Thoracic aorta (tissue), 2 donors: ENCODE results near the gene CNOT6L. TPM values are rescaled to one million over a fixed set of nuclear protein-coding genes. Genes with fewer than 3 reads are reported as not detected.

Experiments used
- ATAC-seq: fragments of 150-250 bp; one replicate; pipeline ENCODE4 v1.8.0; 2017; ENCODE audit warnings: low read depth; ENCODE audit not compliant: insufficient number of reproducible peaks, low FRiP score
- DNase-seq: peaks from one replicate; pipeline ENCODE4 v3.0.0-alpha.2; 2020; ENCODE audit warnings: low spot score
- H3K27ac ChIP-seq, 2 donors: fragments of 200-600 bp; sonication (generic); 1 replicate in 1 of 2; 2 replicates in 1 of 2; pipeline ENCODE4 v1.5.1; 2016; ENCODE audit warnings: mild to moderate bottlenecking in 2 of 2, moderate library complexity in 2 of 2
- H3K27me3 ChIP-seq: fragments of 200-600 bp; sonication (generic); replicated peaks from 2 replicates; pipeline ENCODE4 v1.6.0; 2016; ENCODE audit warnings: mild to moderate bottlenecking; ENCODE audit not compliant: insufficient read depth
- H3K36me3 ChIP-seq: fragments of 200-600 bp; sonication (generic); one replicate; pipeline ENCODE4 v1.5.1; 2016
- H3K4me1 ChIP-seq, 2 donors: fragments of 200-600 bp; sonication (generic); 1 replicate in 1 of 2; 2 replicates in 1 of 2; pipeline versions ENCODE4 v1.5.1 to v1.6.0; 2016; ENCODE audit warnings: low read depth in 2 of 2, mild to moderate bottlenecking in 1 of 2; ENCODE audit not compliant: control insufficient read depth in 1 of 2
- H3K4me3 ChIP-seq: fragments of 200-600 bp; sonication (generic); 2 replicates; pipeline ENCODE4 v1.5.1; 2016; ENCODE audit warnings: mild to moderate bottlenecking
- H3K9me3 ChIP-seq: fragments of 200-600 bp; sonication (generic); 2 replicates; pipeline ENCODE4 v1.5.1; 2016
- CTCF ChIP-seq: fragments of 200-600 bp; sonication (generic); IDR thresholded peaks from one replicate; pipeline ENCODE4 v1.5.1; 2019; ENCODE audit warnings: antibody characterized with exemption
- total RNA-seq, 2 donors: library from RNA; depleted of rRNA; stranded (reverse); fragments of >200 nt; gene quantifications; one replicate each; pipeline versions ENCODE4 v1.1.0 to v1.2.3, GENCODE V29; 2016

CNOT6L gene
- total RNA-seq, 2 donors from 2014 or later, result 22.9 to 39.9 TPM

- Histone ChIP-seq H3K4me1 (peaks cover 9 to 20% of the 10 kb centered on the region in 2 donors), H3K36me3 (no peaks in the 10 kb centered on the region), H3K27ac (no peak overlapping the region), H3K9me3 (no peaks in the 10 kb centered on the region), H3K27me3 (no peaks in the 10 kb centered on the region), H3K4me3 (no peak overlapping the region)
- no peak for TF ChIP-seq CTCF
- ATAC-seq, result no peak
- DNase-seq, result no peak
Measured at GRCh38 chr4:77776182-77777134, 42.7 kb downstream of the CNOT6L start.

GRCh38 chr4:77773101-77773500 is 46.1 kb downstream of the CNOT6L start:
- no peaks in the 10 kb centered on the region for H3K9me3 ChIP-seq
- DNase-seq, result no peak
- no peak overlapping the region for H3K4me3 ChIP-seq
- no peaks in the 10 kb centered on the region for H3K36me3 ChIP-seq
- H3K27ac ChIP-seq, result no peak overlapping the region
- ATAC-seq, result no peak
- no peaks in the 10 kb centered on the region for H3K27me3 ChIP-seq
- H3K4me1 ChIP-seq, result peaks cover 9 to 20% of the 10 kb centered on the region in 2 donors
- no peak for TF ChIP-seq CTCF

DNA sequence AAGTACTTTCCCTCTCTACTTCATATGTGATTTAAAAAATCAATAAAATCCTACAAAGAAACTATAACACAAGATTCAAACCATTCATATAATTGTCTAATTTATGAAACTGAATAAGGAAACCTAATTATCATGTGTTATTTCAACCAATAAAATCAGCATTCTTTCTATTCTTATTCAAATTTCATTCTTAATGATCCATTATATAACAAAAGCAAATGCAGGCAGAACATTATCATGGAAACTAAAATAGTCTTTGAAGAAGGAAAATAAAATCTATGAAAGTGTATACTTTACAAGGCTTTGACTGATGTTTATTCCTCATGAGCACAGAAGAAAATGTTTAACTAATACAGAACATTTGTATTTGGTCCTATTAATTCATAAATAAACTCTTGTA is 47.6 kb downstream of the CNOT6L start:
- H3K27me3 ChIP-seq, result no peaks in the 10 kb centered on the region

DNA sequence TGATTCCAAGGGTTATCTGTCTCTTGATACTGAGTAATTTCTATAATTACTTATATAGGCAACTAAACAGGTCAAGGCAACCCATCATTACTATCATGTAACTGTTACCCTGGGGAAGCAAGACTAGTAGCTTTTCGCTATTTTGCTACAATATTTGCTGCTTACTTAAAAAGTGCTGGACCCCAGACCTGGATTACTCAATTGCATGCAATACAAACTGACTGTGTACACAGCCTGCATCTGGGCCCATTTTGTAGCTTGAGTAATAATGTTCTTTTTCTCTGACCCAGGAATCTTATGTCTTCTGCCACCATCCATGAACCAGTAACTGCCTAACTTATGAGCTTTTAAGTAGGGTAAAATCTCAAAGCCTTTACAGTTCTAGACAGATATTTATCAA is 53.4 kb downstream of the CNOT6L start:
- Histone ChIP-seq H3K4me1 (peaks cover 0 to 5% of the 10 kb centered on the region in 2 donors), H3K4me3 (no peak overlapping the region), H3K27ac (no peak overlapping the region), H3K36me3 (no peaks in the 10 kb centered on the region), H3K27me3 (no peaks in the 10 kb centered on the region), H3K9me3 (peaks cover 9% of the 10 kb centered on the region)
- ATAC-seq (no peak), DNase-seq (no peak)
- no peak for TF ChIP-seq CTCF

More for the DNA sequence above, 47.6 kb downstream of the CNOT6L start:
- TF ChIP-seq CTCF, result no peak
- H3K27ac ChIP-seq, result no peak overlapping the region
- peaks cover 1 to 5% of the 10 kb centered on the region in 2 donors for H3K4me1 ChIP-seq
- DNase-seq (no peak), ATAC-seq (no peak)
- no peaks in the 10 kb centered on the region for H3K9me3 ChIP-seq
- no peak overlapping the region for H3K4me3 ChIP-seq
- no peaks in the 10 kb centered on the region for H3K36me3 ChIP-seq

GRCh38 chr4:77762531-77762930 is 56.6 kb downstream of the CNOT6L start:
- TF ChIP-seq CTCF, result no peak
- Histone ChIP-seq H3K4me1 (peaks cover 0 to 5% of the 10 kb centered on the region in 2 donors), H3K27ac (no peak overlapping the region), H3K4me3 (no peak overlapping the region), H3K27me3 (no peaks in the 10 kb centered on the region), H3K36me3 (no peaks in the 10 kb centered on the region), H3K9me3 (peaks cover 9% of the 10 kb centered on the region)
- ATAC-seq, result no peak
- DNase-seq, result no peak
